Gastrocnemius medialis (tissue), 4 donors: ENCODE measurements around the gene COX8C. TPM values are rescaled to one million over a fixed set of nuclear protein-coding genes. Genes with fewer than 3 reads are reported as not detected.

Source experiments
- ATAC-seq, 2 donors: fragments of 150-250 bp; one replicate each; pipeline ENCODE4 v1.9.1; 2016
- DNase-seq, 2 donors: peaks; one replicate each; pipeline ENCODE4 v3.0.0-alpha.2; 2019
- H3K27ac ChIP-seq, 4 donors: fragments of 200-600 bp; sonication (generic); 1 replicate in 1 of 4; 2 replicates in 3 of 4; pipeline ENCODE4 v1.5.1; 2016 to 2018; ENCODE audit warnings: mild to moderate bottlenecking in 2 of 4, moderate library complexity in 1 of 4
- H3K27me3 ChIP-seq, 3 donors: fragments of 200-600 bp; sonication (generic) in 2 of 3; 1 replicate in 1 of 3; 2 replicates in 2 of 3; pipeline versions ENCODE4 v1.5.1 to v1.6.0; 2016 to 2019; ENCODE audit warnings: mild to moderate bottlenecking in 1 of 3, moderate library complexity in 1 of 3
- H3K36me3 ChIP-seq, 2 donors: fragments of 200-600 bp; sonication (generic) in 1 of 2; one replicate each; pipeline ENCODE4 v1.5.1; 2017 to 2018
- H3K4me1 ChIP-seq, 2 donors: fragments of 200-600 bp; sonication (generic) in 1 of 2; one replicate each; pipeline ENCODE4 v1.5.1; 2016 to 2017; ENCODE audit warnings: mild to moderate bottlenecking in 2 of 2
- H3K4me3 ChIP-seq, 4 donors: fragments of 200-600 bp; sonication (generic) in 3 of 4; 1 replicate in 1 of 4; 2 replicates in 3 of 4; pipeline ENCODE4 v1.5.1; 2016 to 2019; ENCODE audit warnings: mild to moderate bottlenecking in 2 of 4
- H3K9me3 ChIP-seq, 3 donors: fragments of 200-600 bp; sonication (generic) in 2 of 3; 1 replicate in 1 of 3; 2 replicates in 2 of 3; pipeline ENCODE4 v1.5.1; 2016 to 2019
- POLR2A ChIP-seq, 2 donors: fragments of 450-650 bp; IDR thresholded peaks; one replicate each; pipeline ENCODE4 v1.6.1; 2017; ENCODE audit warnings: antibody characterized with exemption in 2 of 2, mild to moderate bottlenecking in 2 of 2, moderate library complexity in 2 of 2
- in situ Hi-C, 4 donors: fragments of 200-750 bp; cut with MboI; loops; one replicate each; pipeline versions ENCODE4 v1.15.0 to v1.8.0; 2017; ENCODE audit warnings: low sequenced_read_pairs in 4 of 4
- intact Hi-C: fragments of 100-400 bp; cut with DNase I; formaldehyde crosslinking; loops from one replicate; pipeline ENCODE4 v1.15.1; 2023; ENCODE audit warnings: low total_unique reads
- total RNA-seq, 4 donors: library from RNA; depleted of rRNA; stranded (reverse); fragments of >200 nt; gene quantifications; one replicate each; pipeline versions ENCODE4 v1.1.0 to v1.2.3, GENCODE V29; 2016
- TF ChIP-seq, protein P1 (sequence below), 5 experiments: fragments of 450-650 bp in 3 of 5; fragments of 200-600 bp in 2 of 5; sonication (generic) in 2 of 5; IDR thresholded peaks in 4 of 5; conservative IDR thresholded peaks in 1 of 5; 1 replicate in 4 of 5; 2 replicates in 1 of 5; pipeline ENCODE4 v1.5.1; 2016 to 2019; ENCODE audit warnings: antibody characterized with exemption in 5 of 5, mild to moderate bottlenecking in 3 of 5, moderate library complexity in 3 of 5

COX8C gene
- total RNA-seq, 4 donors from 2014 or later = not detected

DNA sequence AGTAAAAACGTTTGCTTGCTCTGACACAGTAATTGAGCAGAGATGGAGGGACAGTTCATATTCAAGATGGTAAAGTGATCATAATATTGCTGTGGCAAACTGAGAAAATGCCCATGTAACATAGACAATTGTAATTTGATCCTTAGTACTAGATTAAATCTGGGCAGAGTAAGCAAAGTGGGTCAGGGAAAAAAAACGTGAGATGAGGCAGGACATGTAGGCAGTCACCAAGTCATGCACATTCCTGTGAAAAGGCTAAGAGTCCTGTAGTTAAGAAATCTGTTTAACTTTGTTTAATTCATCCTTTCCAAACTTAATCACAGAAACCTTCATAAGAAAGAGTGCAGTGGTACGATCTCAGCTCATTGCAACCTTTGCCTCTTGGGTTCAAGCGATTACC lies 30.3 kb upstream of the COX8C start:
- in situ Hi-C loops = no loop called here
- H3K4me1 ChIP-seq = peaks cover 17 to 25% of the 10 kb centered on the region in 2 donors

DNA sequence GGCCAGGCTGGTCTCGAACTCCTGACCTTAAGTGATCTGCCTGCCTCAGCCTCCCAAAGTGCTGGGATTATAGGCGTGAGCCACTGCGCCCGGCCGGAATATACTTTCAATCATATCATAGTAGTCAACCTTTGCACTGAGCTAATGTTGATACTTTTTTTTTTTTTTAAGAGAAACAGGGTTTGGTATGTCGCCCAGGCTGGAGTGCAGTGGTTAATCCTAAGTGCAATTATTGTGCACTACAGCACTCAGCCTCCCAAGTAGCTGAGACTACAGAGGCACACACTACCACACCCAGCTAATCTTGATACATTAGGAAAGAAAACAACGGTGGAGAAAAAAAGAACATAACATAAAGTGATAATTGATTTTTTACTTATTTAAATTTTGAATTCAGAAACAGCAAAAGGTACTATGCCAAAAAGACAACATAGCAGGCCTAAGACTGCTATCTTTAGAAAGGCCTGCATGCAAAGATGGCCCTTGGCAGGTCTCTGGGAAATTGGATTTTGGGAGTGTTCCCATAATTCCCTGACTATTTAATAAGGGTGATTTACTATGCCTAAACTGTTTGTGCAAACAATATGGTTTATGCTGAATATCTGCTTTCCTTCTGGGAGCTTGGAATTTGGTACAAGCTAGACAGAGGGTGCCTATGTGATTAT lies 29.6 kb upstream of the COX8C start:
- H3K9me3 ChIP-seq = no peaks in the 10 kb centered on the region
- TF ChIP-seq, protein P1, sequence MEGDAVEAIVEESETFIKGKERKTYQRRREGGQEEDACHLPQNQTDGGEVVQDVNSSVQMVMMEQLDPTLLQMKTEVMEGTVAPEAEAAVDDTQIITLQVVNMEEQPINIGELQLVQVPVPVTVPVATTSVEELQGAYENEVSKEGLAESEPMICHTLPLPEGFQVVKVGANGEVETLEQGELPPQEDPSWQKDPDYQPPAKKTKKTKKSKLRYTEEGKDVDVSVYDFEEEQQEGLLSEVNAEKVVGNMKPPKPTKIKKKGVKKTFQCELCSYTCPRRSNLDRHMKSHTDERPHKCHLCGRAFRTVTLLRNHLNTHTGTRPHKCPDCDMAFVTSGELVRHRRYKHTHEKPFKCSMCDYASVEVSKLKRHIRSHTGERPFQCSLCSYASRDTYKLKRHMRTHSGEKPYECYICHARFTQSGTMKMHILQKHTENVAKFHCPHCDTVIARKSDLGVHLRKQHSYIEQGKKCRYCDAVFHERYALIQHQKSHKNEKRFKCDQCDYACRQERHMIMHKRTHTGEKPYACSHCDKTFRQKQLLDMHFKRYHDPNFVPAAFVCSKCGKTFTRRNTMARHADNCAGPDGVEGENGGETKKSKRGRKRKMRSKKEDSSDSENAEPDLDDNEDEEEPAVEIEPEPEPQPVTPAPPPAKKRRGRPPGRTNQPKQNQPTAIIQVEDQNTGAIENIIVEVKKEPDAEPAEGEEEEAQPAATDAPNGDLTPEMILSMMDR (IDR thresholded peaks at IDR 0.05 in 4 of 5, conservative IDR thresholded peaks at IDR 0.05 in 1 of 5) = no peak
- no peak for TF ChIP-seq POLR2A (IDR thresholded peaks at IDR 0.05)
- ATAC-seq (no peak), DNase-seq (no peak)
- no peaks in the 10 kb centered on the region for H3K36me3 ChIP-seq
- intact Hi-C loops = no loop called here
- in situ Hi-C loops = no loop called here
- no peak overlapping the region for H3K4me3 ChIP-seq
- peaks cover 17 to 20% of the 10 kb centered on the region in 2 donors for H3K4me1 ChIP-seq
- H3K27ac ChIP-seq = no peak overlapping the region
- no peaks in the 10 kb centered on the region for H3K27me3 ChIP-seq

More for the DNA sequence above, 30.3 kb upstream of the COX8C start:
- no peak overlapping the region for H3K4me3 ChIP-seq
- H3K9me3 ChIP-seq = no peaks in the 10 kb centered on the region
- no peak overlapping the region for H3K27ac ChIP-seq
- no peaks in the 10 kb centered on the region for H3K36me3 ChIP-seq
- TF ChIP-seq, protein P1 (IDR thresholded peaks at IDR 0.05 in 4 of 5, conservative IDR thresholded peaks at IDR 0.05 in 1 of 5) = no peak
- no peak for TF ChIP-seq POLR2A (IDR thresholded peaks at IDR 0.05)
- ATAC-seq (no peak), DNase-seq (no peak)
- H3K27me3 ChIP-seq = no peaks in the 10 kb centered on the region
- intact Hi-C loops = no loop called here

DNA sequence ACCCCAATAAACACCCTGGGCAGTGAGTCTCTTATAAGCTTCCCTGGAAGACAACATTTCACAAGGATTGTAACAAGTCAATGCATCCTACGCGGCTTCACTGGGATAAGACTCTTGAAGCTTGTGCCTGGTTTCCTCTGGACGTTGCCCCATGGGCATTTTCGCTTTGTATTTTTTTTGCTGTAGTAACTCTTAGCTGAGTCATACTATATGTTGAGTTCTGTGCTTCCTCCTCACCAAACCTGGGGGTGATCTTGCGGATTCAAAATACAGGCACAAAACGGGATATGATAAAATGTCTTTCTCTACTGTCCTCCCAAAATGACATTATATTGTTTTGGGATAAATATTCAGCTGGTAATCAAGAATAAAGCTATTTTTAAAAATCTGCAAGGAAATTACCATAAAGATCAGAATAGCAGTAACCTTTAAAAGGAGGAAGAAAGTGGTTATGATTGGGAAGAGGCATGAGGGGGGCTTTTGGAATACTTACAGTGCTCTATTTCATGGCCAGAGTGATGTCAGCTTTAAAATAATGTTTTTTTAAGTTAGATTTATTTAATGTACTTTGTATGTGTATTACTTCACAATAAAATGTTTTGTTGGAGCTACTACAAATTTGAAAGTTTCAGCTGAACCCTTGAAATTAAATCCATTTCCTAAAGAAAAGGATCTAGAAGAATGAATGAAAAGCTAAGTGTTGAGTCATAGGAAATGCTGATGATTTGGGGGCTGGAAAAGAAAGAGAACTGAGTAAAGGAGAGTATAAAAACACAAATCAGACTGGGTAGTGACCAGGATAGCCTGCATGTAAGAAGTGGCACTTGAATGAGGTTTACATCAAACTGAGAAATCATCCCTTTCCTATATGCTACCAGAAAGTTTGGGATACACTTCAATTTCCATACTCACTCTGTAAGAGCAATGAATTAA lies 28.8 kb upstream of the COX8C start:
- TF ChIP-seq, protein P1 (IDR thresholded peaks at IDR 0.05 in 4 of 5, conservative IDR thresholded peaks at IDR 0.05 in 1 of 5) = no peak
- TF ChIP-seq POLR2A (IDR thresholded peaks at IDR 0.05) = no peak

DNA sequence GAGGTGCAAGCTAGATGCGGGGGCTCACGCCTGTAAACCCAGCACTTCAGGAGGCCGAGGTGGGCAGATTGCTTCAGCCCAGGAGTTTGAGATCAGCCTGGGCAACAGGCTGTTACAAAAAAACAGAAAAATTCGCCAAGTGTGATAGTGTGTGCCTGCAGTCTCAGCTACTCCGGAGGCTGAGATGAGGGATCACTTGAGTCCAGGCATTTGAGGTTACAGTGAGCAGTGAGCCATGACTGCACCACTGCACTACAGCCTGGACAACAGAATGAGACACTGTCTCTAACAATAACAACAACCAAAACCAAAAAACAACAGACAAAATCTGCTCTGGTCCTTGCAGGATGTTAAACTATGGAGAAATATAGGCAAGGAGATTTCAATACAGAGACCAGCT lies 28.1 kb upstream of the COX8C start:
- Histone ChIP-seq H3K36me3 (no peaks in the 10 kb centered on the region), H3K4me3 (no peak overlapping the region), H3K27me3 (no peaks in the 10 kb centered on the region), H3K9me3 (no peaks in the 10 kb centered on the region), H3K27ac (no peak overlapping the region), H3K4me1 (peaks cover 11 to 16% of the 10 kb centered on the region in 2 donors)
- intact Hi-C loops (no loop called here), in situ Hi-C loops (no loop called here)
- TF ChIP-seq POLR2A (IDR thresholded peaks at IDR 0.05) = no peak
- TF ChIP-seq, protein P1 (IDR thresholded peaks at IDR 0.05 in 4 of 5, conservative IDR thresholded peaks at IDR 0.05 in 1 of 5) = no peak
- DNase-seq = no peak
- ATAC-seq = no peak

More for the DNA sequence above, 28.8 kb upstream of the COX8C start:
- ATAC-seq (peak in 1 of 2 donors; percentile 44), DNase-seq (no peak)
- no peak overlapping the region for H3K4me3 ChIP-seq
- in situ Hi-C loops (no loop called here), intact Hi-C loops (no loop called here)
- no peaks in the 10 kb centered on the region for H3K27me3 ChIP-seq
- H3K36me3 ChIP-seq = no peaks in the 10 kb centered on the region
- peaks cover 11 to 16% of the 10 kb centered on the region in 2 donors for H3K4me1 ChIP-seq
- H3K9me3 ChIP-seq = no peaks in the 10 kb centered on the region
- no peak overlapping the region for H3K27ac ChIP-seq
